ENCODE measurements around the gene PLEKHM2. TPM values are rescaled to one million over a fixed set of nuclear protein-coding genes. Genes with fewer than 3 reads are reported as not detected.

PLEKHM2 gene
- total and polyA plus RNA-seq, 2 experiments from 2014 or later = 31.8 to 43.1 TPM

DNA sequence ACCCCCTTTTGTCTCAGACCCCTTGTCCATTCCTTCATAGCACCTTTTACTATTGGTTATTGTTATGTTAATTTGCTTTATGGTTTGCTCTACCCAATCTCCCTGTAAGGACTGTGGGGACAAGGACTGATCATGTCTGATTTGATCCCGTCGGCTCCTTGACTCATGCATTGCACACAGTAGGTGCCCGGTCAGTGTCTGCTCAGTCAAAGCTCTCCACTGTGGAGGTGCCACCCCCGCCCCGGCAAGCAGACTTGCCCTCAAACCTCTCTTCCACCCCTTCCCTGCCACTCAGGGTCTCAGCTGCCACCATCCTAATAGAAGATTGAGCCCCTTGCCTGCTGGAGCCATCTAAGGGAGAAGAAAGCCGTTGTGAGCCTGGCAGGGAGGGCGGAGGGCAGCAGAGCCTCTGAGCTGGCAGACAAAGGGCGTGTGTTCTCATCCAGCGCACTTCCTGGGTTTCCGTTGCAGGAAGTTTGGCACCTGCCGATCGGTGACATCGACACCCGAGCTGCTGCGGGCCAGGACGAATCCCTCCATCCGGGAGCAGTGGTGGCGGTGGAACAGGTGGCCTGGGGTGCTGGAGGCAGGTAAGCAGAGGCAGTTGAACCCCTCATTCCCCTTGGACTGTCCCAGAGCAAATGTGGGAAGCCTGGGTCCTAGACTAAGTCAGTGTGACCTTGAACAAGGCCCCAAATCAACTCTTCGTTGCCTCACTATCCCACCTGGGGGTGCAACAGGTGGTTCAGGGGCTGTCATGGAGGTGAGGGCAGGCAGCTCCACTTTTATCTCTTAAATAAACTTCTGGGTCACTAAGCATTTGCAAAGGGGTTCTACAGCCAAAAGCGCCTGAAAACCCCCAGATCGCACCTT, 72.3 kb downstream of the PLEKHM2 start:
- H3K27ac ChIP-seq = peak overlapping the region; percentile 95
- H3K4me1 ChIP-seq (ENCODE audit: insufficient read depth) = peaks cover 30% of the 10 kb centered on the region
- H3K36me3 ChIP-seq (replicated peaks; ENCODE audit: insufficient read depth, low read depth) = no peaks in the 10 kb centered on the region
- TF ChIP-seq, protein P1, sequence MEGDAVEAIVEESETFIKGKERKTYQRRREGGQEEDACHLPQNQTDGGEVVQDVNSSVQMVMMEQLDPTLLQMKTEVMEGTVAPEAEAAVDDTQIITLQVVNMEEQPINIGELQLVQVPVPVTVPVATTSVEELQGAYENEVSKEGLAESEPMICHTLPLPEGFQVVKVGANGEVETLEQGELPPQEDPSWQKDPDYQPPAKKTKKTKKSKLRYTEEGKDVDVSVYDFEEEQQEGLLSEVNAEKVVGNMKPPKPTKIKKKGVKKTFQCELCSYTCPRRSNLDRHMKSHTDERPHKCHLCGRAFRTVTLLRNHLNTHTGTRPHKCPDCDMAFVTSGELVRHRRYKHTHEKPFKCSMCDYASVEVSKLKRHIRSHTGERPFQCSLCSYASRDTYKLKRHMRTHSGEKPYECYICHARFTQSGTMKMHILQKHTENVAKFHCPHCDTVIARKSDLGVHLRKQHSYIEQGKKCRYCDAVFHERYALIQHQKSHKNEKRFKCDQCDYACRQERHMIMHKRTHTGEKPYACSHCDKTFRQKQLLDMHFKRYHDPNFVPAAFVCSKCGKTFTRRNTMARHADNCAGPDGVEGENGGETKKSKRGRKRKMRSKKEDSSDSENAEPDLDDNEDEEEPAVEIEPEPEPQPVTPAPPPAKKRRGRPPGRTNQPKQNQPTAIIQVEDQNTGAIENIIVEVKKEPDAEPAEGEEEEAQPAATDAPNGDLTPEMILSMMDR (IDR thresholded peaks at IDR 0.05; ENCODE audit: poor library complexity) = no peak
- TF ChIP-seq EZH2phosphoT487 (IDR thresholded peaks at IDR 0.05; ENCODE audit: low read depth, severe bottlenecking, unreplicated experiment) (no peak), EZH2 (IDR thresholded peaks at IDR 0.05; ENCODE audit: borderline replicate concordance) (no peak)
- H3K9me2 ChIP-seq (replicated peaks; ENCODE audit: insufficient read depth) = no peaks in the 10 kb centered on the region
- H3K4me2 ChIP-seq = no peak overlapping the region
- peaks cover 9% of the 10 kb centered on the region for H4K20me1 ChIP-seq (ENCODE audit: insufficient read depth, poor library complexity, severe bottlenecking)
- H2AFZ ChIP-seq = no peak overlapping the region
- peaks cover 31% of the 10 kb centered on the region for H3K79me2 ChIP-seq
- 78% methylated on average over 21 of the region's 21 CpGs for WGBS (ENCODE audit: low lambda C conversion rate, missing lambda C conversion rate)
- no peak overlapping the region for H3K4me3 ChIP-seq
- no peaks in the 10 kb centered on the region for H3K27me3 ChIP-seq
- H3K9me3 ChIP-seq (ENCODE audit: low read depth) = no peaks in the 10 kb centered on the region
- no peak for DNase-seq (ENCODE audit: low spot score)

DNA sequence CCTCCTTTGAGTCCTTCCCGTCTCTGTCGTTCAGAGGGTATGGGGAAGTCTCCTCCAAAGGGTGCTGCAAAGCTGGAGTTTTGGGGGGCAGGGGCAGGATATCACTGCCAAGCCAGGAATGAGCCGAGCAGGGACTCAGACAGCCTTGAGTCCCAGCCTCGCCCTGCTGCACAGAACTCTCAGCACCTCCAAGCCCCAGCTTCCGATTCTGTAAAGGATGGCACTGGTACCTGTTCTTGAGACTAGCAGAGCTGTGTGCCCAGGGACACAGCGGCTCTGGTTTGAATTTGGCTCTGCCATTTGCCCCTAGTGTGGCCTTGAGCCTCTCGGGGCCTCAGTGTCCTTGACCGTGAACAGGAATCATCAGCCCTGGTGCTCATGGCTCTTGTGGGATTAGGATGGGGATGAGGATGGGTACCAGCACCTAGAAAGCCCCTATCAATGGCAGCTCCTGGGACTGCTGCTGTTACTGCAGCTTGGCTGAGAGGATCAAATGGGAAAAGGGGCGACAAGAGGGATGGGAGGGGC, 73.0 kb downstream of the PLEKHM2 start:
- Histone ChIP-seq H4K20me1 (ENCODE audit: insufficient read depth, poor library complexity, severe bottlenecking) (peaks cover 16% of the 10 kb centered on the region), H3K27ac (peak overlapping the region; percentile 95), H3K9me3 (ENCODE audit: low read depth) (no peaks in the 10 kb centered on the region), H2AFZ (no peak overlapping the region), H3K4me2 (peak overlapping the region; percentile 87), H3K4me1 (ENCODE audit: insufficient read depth) (peaks cover 36% of the 10 kb centered on the region), H3K36me3 (replicated peaks; ENCODE audit: insufficient read depth, low read depth) (no peaks in the 10 kb centered on the region), H3K4me3 (no peak overlapping the region), H3K79me2 (peaks cover 38% of the 10 kb centered on the region), H3K27me3 (no peaks in the 10 kb centered on the region), H3K9me2 (replicated peaks; ENCODE audit: insufficient read depth) (no peaks in the 10 kb centered on the region)
- WGBS (ENCODE audit: low lambda C conversion rate, missing lambda C conversion rate) = 79% methylated on average over 9 of the region's 9 CpGs
- DNase-seq (ENCODE audit: low spot score) = no peak
- TF ChIP-seq EZH2 (IDR thresholded peaks at IDR 0.05; ENCODE audit: borderline replicate concordance) = no peak

DNA sequence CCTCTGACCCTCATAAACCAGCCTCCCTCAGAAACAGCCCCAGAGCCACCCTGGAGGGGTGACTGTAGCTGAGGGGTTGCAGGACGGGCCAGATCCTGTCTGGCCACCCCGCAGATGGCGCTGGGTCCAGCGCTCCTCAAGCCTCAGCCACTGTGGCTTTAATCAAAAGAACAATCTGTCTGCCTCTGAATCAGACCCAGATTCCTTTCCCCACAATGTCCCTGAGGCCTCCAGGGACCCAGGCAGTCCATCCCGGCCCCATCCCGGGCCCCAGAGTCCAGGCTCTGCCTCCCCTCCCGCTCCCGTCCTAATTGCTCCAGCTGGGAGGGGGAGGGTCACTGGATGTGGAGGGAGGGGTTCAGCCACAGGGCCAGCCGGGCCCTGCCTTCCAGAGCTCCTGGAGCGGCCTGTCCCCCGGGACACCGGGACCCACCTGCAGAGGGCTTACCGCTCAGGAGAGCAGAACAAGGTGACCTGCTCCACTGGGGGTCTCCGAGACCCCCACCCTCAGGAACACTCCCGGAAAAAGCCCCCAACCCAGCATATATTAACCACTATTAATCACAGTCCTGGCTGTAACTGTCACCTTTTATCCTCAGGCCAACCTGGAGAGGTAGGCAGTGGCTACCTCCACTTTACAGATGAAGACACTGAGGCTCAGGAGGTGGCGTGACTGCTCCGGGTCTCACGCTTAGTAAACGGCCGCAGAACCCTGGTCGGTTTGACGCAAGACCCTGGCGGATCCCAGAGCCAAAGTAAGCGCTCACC, 73.6 kb downstream of the PLEKHM2 start:
- no peaks in the 10 kb centered on the region for H3K9me2 ChIP-seq (replicated peaks; ENCODE audit: insufficient read depth)

More for the DNA sequence above, 73.6 kb downstream of the PLEKHM2 start:
- peak overlapping the region; percentile 51 for H2AFZ ChIP-seq
- H4K20me1 ChIP-seq (ENCODE audit: insufficient read depth, poor library complexity, severe bottlenecking) = peaks cover 22% of the 10 kb centered on the region
- no peaks in the 10 kb centered on the region for H3K36me3 ChIP-seq (replicated peaks; ENCODE audit: insufficient read depth, low read depth)
- TF ChIP-seq EZH2phosphoT487 (IDR thresholded peaks at IDR 0.05; ENCODE audit: low read depth, severe bottlenecking, unreplicated experiment) (no peak), EZH2 (IDR thresholded peaks at IDR 0.05; ENCODE audit: borderline replicate concordance) (no peak)
- TF ChIP-seq, protein P1 (IDR thresholded peaks at IDR 0.05; ENCODE audit: poor library complexity) = no peak
- H3K4me2 ChIP-seq = peak overlapping the region; percentile 87
- H3K4me3 ChIP-seq = peak overlapping the region; percentile 98
- H3K27me3 ChIP-seq = no peaks in the 10 kb centered on the region
- peaks cover 42% of the 10 kb centered on the region for H3K4me1 ChIP-seq (ENCODE audit: insufficient read depth)
- peak; percentile 86 for DNase-seq (ENCODE audit: low spot score)
- peak overlapping the region; percentile 95 for H3K27ac ChIP-seq
- no peaks in the 10 kb centered on the region for H3K9me3 ChIP-seq (ENCODE audit: low read depth)
- peaks cover 44% of the 10 kb centered on the region for H3K79me2 ChIP-seq
- 6% methylated on average over 23 of the region's 24 CpGs for WGBS (ENCODE audit: low lambda C conversion rate, missing lambda C conversion rate)

Measured in hepatocyte (in vitro differentiated cells).